Lung microvascular endothelial cell (primary cell): ENCODE results near the gene HSD17B11. TPM values are rescaled to one million over a fixed set of nuclear protein-coding genes. Genes with fewer than 3 reads are reported as not detected.
A peak's percentile ranks its signal among the peaks of the same experiment; 100 is the strongest.
"Not testable (repeated sequence)": the region's sequence is repeated elsewhere in the genome, so short reads cannot be mapped to it uniquely, and the experiment has no call there.

Source experiments
- DNase-seq, 2 donors: peaks; one replicate each; pipeline versions ENCODE4 v3.0.0 to v3.0.0-alpha.2; 2010; ENCODE audit warnings: low read depth in 2 of 2
- total RNA-seq: library from RNA; depleted of rRNA; stranded (reverse); fragments of >200 nt; gene quantifications from 2 replicates; pipeline ENCODE4 v1.2.1, GENCODE V29; 2014

Gene HSD17B11
- total RNA-seq, 1 donor from 2014 or later: 31.2 TPM

DNA sequence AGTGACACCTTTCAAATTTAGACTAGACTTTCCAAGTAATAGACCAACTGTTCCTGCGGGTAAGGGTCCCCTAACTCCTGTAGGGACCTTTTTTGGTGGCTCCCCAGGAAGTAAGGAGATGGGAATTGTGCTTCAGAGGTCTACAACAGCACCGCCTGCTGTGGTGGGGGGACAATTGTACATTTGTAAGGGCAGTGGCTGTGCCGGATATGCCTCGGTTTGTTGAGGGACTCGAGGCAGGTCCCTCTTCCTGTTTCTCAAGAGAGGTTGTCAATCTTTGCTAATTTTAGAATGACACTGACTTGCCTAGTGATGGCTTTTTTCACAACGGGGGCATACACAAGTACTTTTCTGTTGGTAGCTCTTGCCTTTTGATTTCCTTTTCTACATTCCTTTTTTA is 15.5 kb upstream of the HSD17B11 start:
- no peak for DNase-seq

DNA sequence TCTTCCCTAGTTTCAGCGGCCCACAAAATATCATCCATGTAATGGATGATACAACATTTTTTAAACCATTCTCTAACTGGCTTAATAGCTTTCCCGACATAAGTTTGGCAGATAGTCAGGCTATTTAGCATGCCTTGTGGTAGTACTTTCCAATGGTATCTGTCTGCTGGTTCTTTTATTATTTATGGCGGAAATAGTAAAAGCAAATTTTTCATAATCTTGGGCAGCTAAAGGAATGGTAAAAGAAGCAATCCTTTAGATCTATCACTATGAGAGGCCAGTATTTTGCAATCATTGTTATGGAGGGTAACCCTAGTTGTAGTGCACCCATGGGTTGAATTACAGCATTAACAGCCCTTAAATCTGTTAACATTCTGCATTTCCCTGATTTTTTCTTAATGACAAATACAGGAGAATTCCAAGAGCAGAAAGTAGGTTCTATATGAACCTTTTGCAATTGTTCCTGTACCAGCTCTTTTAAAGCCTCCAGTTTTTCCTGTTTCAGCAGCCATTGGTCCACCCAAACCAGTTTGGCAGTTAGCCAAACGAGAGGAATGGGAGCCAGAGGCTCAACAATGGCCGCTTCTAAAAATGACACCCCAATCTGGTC is 14.3 kb upstream of the HSD17B11 start:
- DNase-seq: no peak

DNA sequence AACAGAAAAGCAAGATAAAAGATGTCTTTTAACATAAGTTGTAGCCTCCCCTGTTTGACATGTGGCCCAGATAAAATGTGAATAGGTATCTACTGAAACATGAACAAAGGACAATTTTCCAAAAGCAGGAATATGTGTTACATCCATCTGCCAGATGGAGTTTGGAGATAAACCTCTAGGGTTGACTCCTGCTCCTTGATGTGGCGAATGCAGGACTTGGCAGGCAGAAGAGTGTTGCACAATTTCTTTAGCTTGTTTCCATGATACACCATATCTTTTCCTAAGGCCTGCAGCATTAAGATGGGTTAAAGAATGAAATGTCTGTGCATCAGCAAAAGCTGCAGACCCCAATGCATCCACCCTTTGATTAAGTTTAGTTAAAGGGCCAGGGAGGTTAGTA is 12.7 kb upstream of the HSD17B11 start:
- not testable (repeated sequence) for DNase-seq

DNA sequence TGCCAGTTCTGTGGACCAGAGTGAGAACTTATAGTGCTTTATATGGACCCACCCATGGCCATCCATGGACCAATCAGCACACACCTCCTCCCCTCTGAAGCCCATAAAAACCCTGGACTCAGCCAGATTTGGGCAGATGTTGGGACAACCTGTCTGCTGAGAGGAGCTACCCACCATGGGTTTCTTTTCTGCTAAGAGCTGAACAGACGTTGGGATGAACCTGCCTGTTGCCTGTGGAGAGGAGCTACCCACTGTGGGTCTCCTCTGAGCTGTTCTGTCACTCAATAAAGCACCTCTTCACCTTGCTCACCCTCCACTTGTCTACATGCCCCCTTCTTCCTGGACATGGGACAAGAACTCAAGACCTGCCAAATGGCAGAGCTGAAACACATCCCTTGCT is 9.0 kb upstream of the HSD17B11 start:
- no peak for DNase-seq

DNA sequence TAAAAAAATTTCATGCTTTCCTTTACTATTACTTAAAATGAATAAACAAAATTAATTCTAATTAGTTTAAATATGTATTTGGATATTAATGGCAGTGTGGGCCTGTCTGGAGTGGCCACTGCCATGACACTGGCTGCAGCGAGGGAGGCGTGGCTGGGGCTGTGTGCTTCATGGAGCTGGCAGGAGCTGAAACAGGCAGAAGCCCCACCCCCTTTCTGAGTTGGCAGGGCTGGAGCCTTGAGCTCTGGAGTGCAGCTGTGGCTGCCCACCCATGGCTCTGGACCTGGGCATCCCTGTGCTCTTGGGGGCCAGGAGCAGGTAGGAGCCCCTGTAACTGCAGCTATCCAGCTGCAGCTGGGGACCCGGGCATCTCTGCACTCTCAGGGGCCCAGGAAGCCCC is 8.2 kb upstream of the HSD17B11 start:
- no peak for DNase-seq

DNA sequence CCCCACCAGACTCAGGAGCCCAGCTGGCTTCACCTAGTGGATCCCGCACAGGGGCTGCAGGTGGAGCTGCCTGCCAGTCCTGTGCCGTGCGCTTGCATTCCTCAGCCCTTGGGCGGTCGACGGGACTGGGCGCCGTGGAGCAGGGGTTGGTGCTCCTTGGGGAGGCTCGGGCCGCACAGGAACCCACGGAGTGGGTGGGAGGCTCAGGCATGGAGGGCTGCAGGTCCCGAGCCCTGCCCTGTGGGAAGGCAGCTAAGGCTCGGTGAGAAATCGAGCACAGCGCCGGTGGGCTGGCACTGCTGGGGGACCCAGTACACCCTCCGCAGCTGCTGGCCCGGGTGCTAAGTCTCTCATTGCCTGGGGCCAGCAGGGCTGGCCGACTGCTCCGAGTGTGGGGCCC is 4.9 kb upstream of the HSD17B11 start:
- DNase-seq: not testable (repeated sequence)

DNA sequence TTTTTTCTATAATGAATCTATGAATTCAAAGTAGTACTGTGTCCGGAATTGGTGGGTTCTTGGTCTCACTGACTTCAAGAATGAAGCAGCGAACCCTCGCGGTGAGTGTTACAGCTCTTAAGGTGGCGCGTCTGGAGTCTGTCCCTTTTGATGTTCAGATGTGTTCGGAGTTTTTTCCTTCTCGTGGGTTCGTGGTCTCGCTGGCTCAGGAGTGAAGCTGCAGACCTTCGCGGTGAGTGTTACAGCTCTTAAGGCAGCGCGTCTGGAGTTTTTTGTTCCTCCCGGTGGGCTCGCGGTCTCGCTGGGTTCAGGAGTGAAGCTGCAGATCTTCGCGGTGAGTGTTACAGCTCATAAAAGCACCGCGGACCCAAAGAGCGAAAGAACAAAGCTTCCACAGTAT is 4.1 kb upstream of the HSD17B11 start:
- not testable (repeated sequence) for DNase-seq

DNA sequence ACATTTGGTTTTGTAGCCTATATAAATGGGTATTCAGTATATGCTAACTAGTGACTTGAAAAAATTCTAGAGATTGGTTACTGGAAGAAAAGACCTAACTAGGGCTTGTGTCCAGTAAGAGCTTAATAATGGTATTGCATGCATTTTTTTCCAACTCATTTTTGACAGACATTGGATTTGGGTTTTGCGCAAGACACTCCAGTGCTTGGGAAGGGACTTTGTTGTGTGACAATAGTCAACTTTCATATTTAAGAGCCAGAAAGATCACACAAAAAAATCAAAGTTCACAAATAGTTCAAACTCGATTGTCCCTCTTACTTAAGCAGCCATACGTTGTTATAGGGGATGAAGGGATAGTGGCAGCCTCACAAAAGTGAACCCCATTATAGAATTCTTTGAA is 1.2 kb upstream of the HSD17B11 start:
- no peak for DNase-seq

DNA sequence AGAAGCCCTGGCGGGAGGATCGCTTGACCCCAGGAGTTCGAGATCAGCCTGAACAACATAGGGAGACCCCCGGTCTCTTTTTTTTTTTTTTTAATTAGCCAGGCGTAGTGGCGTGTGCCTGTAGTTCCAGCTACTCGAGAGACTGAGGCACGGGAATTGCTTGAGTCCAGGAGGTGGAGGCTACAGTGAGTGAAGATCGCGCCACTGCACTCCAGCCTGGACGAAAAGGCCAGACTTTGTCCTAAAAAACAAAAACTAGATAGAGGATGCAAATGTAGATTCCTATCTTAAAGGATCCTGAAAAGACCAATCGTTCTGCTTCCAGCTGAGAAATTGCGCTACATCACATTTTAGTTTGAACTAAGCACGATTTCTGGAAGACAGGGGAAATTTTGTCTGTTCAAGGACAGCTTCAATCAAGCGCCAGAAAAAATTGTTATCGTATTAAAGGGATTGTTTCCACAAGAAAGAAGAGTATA is 627 bp upstream of the HSD17B11 start:
- DNase-seq: no peak

DNA sequence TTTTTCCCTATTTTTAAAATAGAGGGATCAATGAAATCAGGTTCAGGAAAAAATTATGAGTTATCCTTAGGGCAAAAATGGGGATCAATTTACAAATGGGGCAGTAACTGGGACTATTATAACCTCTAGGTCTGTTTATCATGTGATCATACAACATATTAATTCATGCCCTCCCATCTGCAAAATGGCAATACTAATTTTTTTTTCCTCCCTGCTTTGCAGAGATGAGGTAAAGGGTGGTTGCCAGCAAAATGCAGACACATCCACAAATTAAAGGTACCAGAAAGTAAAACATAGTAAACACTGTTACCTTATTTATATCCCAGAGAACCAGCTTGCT is 467 bp downstream of the HSD17B11 start:
- DNase-seq: peak in 1 of 2 donors; percentile 26

DNA sequence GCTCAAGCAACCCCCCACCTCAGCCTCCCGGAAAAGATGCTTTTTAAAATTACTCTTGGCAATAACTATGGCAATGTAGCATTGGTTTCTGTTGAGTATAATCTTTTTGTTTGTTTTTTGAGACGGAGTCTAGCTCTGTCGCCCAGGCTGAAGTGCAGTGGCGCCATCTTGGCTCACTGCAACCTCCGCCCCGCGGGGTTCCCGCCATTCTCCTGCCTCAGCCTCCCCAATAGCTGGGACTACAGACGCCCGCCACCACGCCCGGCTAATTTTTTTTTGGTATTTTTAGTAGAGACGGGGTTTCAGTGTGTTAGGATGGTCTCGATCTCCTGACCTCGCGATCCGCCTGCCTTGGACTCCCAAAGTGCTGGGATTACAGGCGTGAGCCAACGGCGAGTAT is 933 bp downstream of the HSD17B11 start:
- DNase-seq: not testable (repeated sequence)

DNA sequence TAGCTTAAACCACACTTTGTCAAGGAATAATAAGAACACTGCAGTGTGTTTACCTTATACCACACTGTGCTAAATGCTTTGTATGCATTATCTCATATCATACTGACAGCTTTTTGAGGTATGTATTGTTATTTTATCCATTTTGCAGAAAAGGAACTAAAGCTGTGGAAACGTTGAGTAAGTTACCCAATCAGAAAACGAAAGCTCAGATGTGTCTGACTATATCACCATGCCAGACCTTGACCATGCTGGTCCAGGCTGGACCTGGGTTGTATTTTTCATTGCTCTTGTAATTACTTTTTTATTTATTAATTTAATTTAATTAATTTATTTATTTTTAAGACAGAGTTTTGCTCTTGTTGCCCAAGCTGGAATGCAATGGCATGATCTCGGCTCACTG is 2.1 kb downstream of the HSD17B11 start:
- peak in 1 of 2 donors; percentile 8 for DNase-seq

DNA sequence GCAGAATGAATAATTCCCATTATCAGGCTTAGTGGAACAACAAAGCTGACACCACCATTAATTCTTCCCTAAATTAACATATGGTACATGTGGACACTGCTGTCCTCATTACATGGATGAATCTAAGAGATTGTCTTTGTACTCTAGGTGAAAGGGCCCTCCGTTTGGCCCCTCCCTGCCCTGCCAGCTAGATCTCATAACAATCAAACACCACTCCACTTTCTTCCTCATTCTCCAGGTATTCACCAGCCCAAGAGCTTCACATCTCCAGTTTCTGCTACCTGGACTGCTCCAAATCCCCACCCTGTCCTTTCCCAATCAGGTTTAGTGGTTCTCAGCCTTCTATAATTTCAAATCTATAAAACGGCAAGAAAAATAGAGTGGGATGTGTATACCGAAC is 3.8 kb downstream of the HSD17B11 start:
- DNase-seq: no peak

DNA sequence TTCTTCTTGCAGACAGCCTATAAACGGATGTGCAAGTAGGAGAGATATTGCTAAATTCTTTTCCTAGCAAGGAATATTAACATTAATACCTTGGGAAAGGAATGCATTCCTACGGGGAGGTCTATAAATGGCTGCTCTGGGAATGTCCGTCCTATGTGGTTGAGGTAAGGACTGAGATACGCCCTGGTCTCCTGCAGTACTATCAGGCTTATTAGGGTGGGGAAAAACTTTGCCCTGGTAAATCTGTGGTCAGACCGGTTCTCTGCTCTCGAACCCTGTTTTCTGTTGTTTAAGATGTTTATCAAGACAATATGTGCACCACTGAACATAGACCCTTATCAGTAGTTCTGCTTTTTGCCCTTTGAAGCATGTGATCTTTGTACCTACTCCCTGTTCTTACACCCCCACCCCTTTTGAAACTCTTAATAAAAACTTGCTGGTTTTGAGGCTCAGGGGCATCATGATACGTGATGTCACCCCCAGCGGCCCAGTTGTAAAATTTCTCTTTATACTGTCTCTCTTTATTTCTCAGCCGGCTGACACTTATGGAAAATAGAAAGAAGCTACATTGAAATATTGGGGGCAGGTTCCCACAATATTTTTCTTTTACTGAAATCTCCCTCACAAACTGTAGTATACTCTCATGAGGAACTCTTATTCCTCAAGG is 6.4 kb downstream of the HSD17B11 start:
- not testable (repeated sequence) for DNase-seq

DNA sequence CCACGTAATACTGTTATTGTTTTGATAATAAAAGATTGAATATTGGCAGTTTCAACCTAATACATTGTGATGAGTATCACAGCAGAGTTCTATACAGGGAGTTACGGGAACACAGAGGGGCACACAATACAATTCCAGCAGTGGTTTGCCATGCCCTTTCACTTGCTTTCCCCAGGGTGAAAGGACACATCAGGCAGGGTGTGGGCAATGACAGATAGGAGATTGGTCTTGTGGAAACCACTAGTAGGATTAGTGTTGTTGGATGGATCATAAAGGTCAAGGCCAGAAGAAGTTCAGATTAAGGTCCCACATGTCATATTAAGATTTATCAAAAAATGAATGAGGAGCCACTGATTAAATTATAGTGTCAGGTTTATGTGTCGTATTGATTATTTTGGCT is 8.1 kb downstream of the HSD17B11 start:
- DNase-seq: no peak

DNA sequence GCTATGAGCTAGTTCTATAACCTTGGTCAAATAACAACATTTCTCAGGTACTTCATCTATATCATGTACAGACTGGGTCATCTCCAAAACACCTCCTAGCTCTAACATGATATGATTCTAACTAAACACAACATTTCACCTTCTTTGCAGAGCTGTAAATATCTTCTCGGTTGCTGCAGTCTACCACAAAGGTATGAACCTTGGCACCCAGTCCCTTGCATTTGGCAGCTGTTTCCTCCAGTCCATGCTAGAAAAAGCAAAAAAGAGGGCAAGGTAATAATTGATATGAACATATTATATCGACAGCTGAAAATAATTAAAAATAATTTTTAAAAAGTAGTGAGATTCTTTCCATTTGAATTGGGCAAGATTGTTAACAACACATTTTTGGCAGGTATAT is 8.9 kb downstream of the HSD17B11 start:
- DNase-seq: no peak

DNA sequence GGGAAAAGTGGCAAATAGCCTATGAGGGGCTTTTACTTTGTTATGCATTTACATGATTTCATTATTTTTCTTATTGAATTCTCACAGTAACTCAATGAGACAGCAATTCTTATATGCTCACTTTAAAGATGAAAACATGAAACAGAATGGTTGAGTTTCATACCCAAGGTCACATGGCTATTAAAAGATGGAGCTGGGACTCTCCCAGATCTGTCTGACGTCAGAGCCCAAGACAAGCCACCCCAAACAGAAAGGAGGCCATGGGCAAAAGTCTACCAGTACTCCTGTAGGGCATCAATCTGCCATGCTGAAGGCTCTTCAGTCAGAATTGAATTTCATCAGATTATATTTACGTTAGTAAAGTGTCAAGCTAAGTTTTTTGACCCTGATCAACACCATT is 13.2 kb downstream of the HSD17B11 start:
- no peak for DNase-seq

DNA sequence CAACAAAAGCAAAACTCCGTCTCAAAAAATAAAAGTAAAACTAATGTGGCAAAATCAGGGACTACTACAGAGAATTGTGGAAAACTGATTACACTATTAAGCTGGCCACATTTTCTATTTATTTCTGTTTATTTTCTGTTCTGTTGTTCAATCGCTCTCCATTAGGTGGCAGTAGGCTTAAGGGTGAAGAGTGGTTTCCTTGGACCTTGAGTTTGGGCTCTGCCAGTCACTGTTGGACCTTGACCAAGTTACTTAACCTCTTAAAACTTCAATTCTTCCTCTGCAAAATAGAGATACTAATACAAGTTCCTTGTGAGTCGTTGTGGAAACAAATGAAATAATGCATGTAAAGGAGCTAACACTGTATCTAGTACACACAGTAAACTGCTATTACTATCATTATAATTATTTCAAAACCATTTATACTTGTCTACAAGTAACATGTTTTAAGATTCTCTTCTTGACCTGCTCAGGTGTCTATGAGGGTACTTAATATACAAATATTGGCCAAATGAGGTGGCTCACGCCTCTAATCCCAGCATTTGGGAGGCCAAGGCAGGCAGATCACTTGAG is 15.2 kb downstream of the HSD17B11 start:
- DNase-seq: peak; percentile 61 to 64

DNA sequence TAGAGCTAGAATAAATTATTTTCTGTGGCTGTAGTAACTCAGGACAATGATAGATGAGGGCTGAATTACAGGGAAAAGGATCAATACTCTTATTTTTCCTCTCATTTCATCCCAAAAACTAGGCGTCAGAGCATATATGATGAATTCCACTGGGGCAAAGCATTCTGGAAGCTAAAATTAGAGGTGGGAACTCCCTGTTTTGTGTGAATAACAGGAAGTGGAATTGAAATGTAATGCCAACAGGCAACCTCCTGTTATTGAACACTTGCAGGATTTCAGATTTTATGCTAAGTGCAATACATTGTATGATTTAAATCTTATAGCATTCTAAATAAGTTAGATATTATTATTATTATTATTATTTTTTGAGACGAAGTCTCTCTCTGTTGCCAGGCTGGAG is 20.9 kb downstream of the HSD17B11 start:
- DNase-seq: peak; percentile 70 to 85

DNA sequence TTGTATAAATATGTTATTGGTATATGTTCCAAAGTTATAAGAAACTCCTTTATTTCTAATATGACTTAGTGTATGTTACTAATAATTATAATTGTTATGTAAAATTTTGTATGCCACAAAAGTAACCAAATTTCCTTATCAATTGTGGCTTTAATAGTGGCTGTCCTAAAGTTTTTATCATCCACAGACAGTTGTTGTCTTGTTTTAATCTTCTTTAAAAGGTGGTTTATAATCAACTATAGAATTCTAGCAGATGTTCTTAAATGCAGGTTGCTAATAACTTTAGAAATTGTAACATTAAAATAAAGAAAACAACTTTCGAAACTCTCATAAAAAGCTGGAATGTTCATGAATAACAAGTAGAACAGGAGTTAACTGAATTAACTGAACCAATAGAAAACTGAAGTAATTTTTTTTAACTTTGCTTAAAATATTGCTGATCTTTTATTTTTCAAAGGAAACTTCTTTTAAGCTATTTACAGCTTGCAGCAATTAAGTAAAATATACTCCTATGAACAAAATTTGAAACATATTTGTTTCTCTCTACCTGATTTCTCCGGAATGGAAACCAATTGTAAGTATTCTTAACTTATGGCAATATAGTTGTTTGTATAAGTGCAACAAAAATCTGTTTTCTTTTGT is 24.3 kb downstream of the HSD17B11 start:
- DNase-seq: no peak

DNA sequence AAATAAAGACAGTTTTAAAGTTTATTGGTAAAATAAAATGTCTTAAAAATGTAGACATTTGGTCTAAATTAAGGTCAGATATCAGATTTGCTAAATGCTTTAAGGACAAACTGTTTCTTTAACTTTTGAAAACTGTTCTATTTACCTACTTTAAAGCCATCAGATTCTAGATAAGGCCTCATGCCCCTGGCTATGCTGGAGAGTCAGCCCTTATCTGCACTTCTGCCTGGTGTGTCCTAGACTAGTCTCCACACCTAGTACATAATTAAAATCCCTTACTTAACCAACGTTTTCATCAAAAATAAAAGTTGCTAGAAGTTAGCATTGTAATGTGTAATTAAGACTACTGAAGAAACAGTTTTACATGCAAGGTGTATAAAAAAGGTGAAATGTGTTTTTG is 25.6 kb downstream of the HSD17B11 start:
- no peak for DNase-seq

DNA sequence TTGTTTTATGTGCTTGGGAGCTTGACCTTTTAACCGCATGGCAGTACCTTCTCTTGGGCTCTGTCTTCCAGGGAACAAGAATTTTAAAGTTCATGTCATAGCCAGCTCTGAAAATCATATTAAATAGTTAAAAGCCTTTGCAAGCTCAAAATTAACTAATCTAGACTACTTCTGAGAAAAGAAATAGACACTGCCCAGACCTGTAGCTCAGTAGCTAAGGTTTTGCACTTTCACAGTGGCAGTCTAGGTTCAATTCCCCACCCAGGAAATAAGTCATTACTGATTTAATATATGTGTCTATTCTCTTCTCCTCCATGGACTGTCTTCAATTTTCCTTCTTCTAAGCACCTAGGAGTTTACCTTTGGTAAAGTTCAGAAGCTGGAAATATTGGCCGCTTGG is 27.4 kb downstream of the HSD17B11 start:
- DNase-seq: no peak
